IMR-90 (cell line): ENCODE data around the gene CCNL2. TPM values are rescaled to one million over a fixed set of nuclear protein-coding genes. Genes with fewer than 3 reads are reported as not detected.
A peak's percentile ranks its signal among the peaks of the same experiment; 100 is the strongest.

Experiments used
- ATAC-seq: fragments of 200-7000 bp; cut with Tn5 transposase; 2 replicates; pipeline ENCODE4 v1.9.1; 2020; ENCODE audit warnings: low read depth, mild to moderate bottlenecking, moderate library complexity
- BruUV-seq: library from RNA; stranded (reverse); fragments of 400-500 nt; replicated peaks from 2 replicates; lab custom pipeline; 2021; lab: Mats Ljungman, UMichigan
- CTCF ChIA-PET: fragments of 300-600 bp; formaldehyde crosslinking; extraction: SDS; loops from one replicate; lab custom pipeline; 2021; ENCODE audit warnings: antibody characterized with exemption; lab: Yijun Ruan, JAX
- POLR2A ChIA-PET: fragments of 300-600 bp; sonication (Branson Sonifier 250); formaldehyde crosslinking; loops from one replicate; lab custom pipeline; 2022; ENCODE audit warnings: antibody characterized with exemption; ENCODE audit not compliant: unreplicated experiment; lab: Charles Lee
- DNase-seq: peaks from one replicate; pipeline ENCODE4 v3.0.0; 2013
- H2AFZ ChIP-seq: replicated peaks from 2 replicates; pipeline ENCODE3; 2013; ENCODE audit warnings: low read length, mild to moderate bottlenecking; ENCODE audit not compliant: poor library complexity
- H2AK5ac ChIP-seq: 2 replicates; pipeline ENCODE4 v1.6.1; 2013; ENCODE audit warnings: low read depth, low read length, inconsistent platforms
- H2AK9ac ChIP-seq: replicated peaks from 2 replicates; pipeline ENCODE3; 2013; ENCODE audit warnings: mild to moderate bottlenecking, low read depth, low read length, moderate library complexity; ENCODE audit not compliant: poor library complexity
- H2BK120ac ChIP-seq: 2 replicates; pipeline ENCODE4 v1.6.1; 2013; ENCODE audit warnings: low read depth, low read length, inconsistent platforms
- H2BK15ac ChIP-seq: 3 replicates; pipeline ENCODE4 v1.6.1; 2013; ENCODE audit warnings: low read depth, low read length, inconsistent platforms
- H2BK20ac ChIP-seq: 2 replicates; pipeline ENCODE4 v1.6.1; 2013; ENCODE audit warnings: low read depth, mild to moderate bottlenecking, inconsistent platforms, low read length, moderate library complexity
- H2BK5ac ChIP-seq: 2 replicates; pipeline ENCODE4 v1.6.1; 2013; ENCODE audit warnings: mild to moderate bottlenecking, low read depth, low read length, inconsistent platforms; ENCODE audit not compliant: poor library complexity, severe bottlenecking
- H3K14ac ChIP-seq: replicated peaks from 2 replicates; pipeline ENCODE4 v1.6.1; 2013; ENCODE audit warnings: low read depth, low read length, inconsistent platforms
- H3K18ac ChIP-seq: 2 replicates; pipeline ENCODE4 v1.6.1; 2013; ENCODE audit warnings: low read depth, low read length, control low read depth
- H3K23ac ChIP-seq: 2 replicates; pipeline ENCODE4 v1.6.1; 2013; ENCODE audit warnings: low read depth, low read length, inconsistent platforms
- H3K27ac ChIP-seq: 2 replicates; pipeline ENCODE4 v1.5.1; 2013; ENCODE audit warnings: mild to moderate bottlenecking, control low read depth, low read length; ENCODE audit not compliant: insufficient read depth
- H3K27me3 ChIP-seq: 2 replicates; pipeline ENCODE4 v1.6.1; 2013; ENCODE audit warnings: low read length; ENCODE audit not compliant: control insufficient read depth, insufficient read depth
- H3K36me3 ChIP-seq: 2 replicates; pipeline ENCODE4 v1.6.1; 2013; ENCODE audit warnings: low read length, mixed read lengths; ENCODE audit not compliant: control insufficient read depth, insufficient read depth
- H3K4ac ChIP-seq: 2 replicates; pipeline ENCODE4 v1.6.1; 2013; ENCODE audit warnings: low read depth, low read length, inconsistent platforms
- H3K4me1 ChIP-seq: 2 replicates; pipeline ENCODE4 v1.6.1; 2013; ENCODE audit warnings: low read length, mixed read lengths; ENCODE audit not compliant: control insufficient read depth, insufficient read depth
- H3K4me2 ChIP-seq: 2 replicates; pipeline ENCODE4 v1.6.1; 2013; ENCODE audit warnings: low read depth, mild to moderate bottlenecking, control low read depth, low read length, moderate library complexity
- H3K4me3 ChIP-seq: 2 replicates; pipeline ENCODE4 v1.5.1; 2013; ENCODE audit warnings: low read depth, mild to moderate bottlenecking, control low read depth, low read length, moderate library complexity; ENCODE audit not compliant: insufficient read depth
- H3K56ac ChIP-seq: 2 replicates; pipeline ENCODE4 v1.6.1; 2013; ENCODE audit warnings: low read length, inconsistent platforms; ENCODE audit not compliant: insufficient read depth; ENCODE audit errors: extremely low read depth
- H3K79me1 ChIP-seq, 2 experiments: 2 replicates each; pipeline ENCODE4 v1.6.1; 2013; ENCODE audit warnings: low read length in 2 of 2, inconsistent platforms in 1 of 2, low read depth in 1 of 2
- H3K9ac ChIP-seq: 2 replicates; pipeline ENCODE4 v1.6.1; 2013; ENCODE audit warnings: low read depth, low read length, control low read depth
- H3K9me1 ChIP-seq: 2 replicates; pipeline ENCODE4 v1.6.1; 2013; ENCODE audit warnings: low read length, inconsistent platforms; ENCODE audit not compliant: insufficient read depth
- H3K9me3 ChIP-seq: 2 replicates; pipeline ENCODE4 v1.6.1; 2013; ENCODE audit warnings: low read length; ENCODE audit not compliant: control insufficient read depth, insufficient read depth
- H4K20me1 ChIP-seq: 2 replicates; pipeline ENCODE4 v1.6.1; 2013; ENCODE audit warnings: low read length, inconsistent platforms; ENCODE audit not compliant: insufficient read depth
- H4K5ac ChIP-seq: 2 replicates; pipeline ENCODE4 v1.6.1; 2013; ENCODE audit warnings: mild to moderate bottlenecking, low read depth, low read length, control low read depth
- H4K8ac ChIP-seq, 2 experiments: 2 replicates each; pipeline ENCODE4 v1.6.1; 2013; ENCODE audit warnings: low read depth in 2 of 2, low read length in 2 of 2, control low read depth in 1 of 2, inconsistent platforms in 1 of 2
- H4K91ac ChIP-seq: 2 replicates; pipeline ENCODE4 v1.6.1; 2013; ENCODE audit warnings: low read depth, low read length, inconsistent platforms; ENCODE audit not compliant: insufficient read depth
- NFE2L2 ChIP-seq: fragments of 150-350 bp; IDR thresholded peaks from 2 replicates; pipeline ENCODE4 v1.6.1; 2016; ENCODE audit warnings: low read depth, mild to moderate bottlenecking, low read length
- RAD21 ChIP-seq: IDR thresholded peaks from 2 replicates; pipeline ENCODE4 v1.6.1; 2012; ENCODE audit warnings: low read length, improper control_type of control experiment
- WGBS, 2 experiments: methylation state at CpG; one replicate each; pipeline versions ENCODE4 v1.1.5 to v1.1.7; 2013; ENCODE audit warnings: missing lambda C conversion rate in 2 of 2; ENCODE audit not compliant: insufficient read length in 1 of 2; ENCODE audit errors: extremely low coverage in 2 of 2; 5-methylcytosine and 5-hydroxymethylcytosine counted together
- dilution Hi-C: fragments of 300-500 bp; cut with HindIII; formaldehyde crosslinking; loops from one replicate; pipeline ENCODE4 v1.14.3; 2018; ENCODE audit warnings: low sequenced_read_pairs; ENCODE audit not compliant: unreplicated experiment
- in situ Hi-C: fragments of 300-500 bp; cut with MboI; formaldehyde crosslinking; loops from 3 replicates; pipeline ENCODE4 v1.14.3; 2019; ENCODE audit warnings: low sequenced_read_pairs, inconsistent platforms, mixed read lengths
- intact Hi-C: fragments of 100-400 bp; cut with micrococcal nuclease; formaldehyde crosslinking; loops from 2 replicates; pipeline ENCODE4 v1.10.0; 2022
- polyA plus RNA-seq, 3 experiments: library from polyadenylated mRNA; depleted of rRNA; stranded (reverse); fragments of >200 nt; gene quantifications; 2 replicates each; pipeline ENCODE4 v1.2.3, GENCODE V29; 2012; ENCODE audit warnings: low replicate concordance in 1 of 3
- total RNA-seq: library from RNA; depleted of rRNA; stranded (reverse); fragments of >200 nt; gene quantifications from 2 replicates; pipeline ENCODE4 v1.2.3, GENCODE V29; 2012
- TF ChIP-seq, protein P1 (sequence below): fragments of 150-350 bp; IDR thresholded peaks from 2 replicates; pipeline ENCODE4 v1.6.1; 2017; ENCODE audit warnings: mild to moderate bottlenecking, antibody characterized with exemption, low read length, low read depth

The CCNL2 gene
- total and polyA plus RNA-seq, 2 of the 4 experiments (the other 2 are of a cell fraction) = 53.9 to 239 TPM

DNA sequence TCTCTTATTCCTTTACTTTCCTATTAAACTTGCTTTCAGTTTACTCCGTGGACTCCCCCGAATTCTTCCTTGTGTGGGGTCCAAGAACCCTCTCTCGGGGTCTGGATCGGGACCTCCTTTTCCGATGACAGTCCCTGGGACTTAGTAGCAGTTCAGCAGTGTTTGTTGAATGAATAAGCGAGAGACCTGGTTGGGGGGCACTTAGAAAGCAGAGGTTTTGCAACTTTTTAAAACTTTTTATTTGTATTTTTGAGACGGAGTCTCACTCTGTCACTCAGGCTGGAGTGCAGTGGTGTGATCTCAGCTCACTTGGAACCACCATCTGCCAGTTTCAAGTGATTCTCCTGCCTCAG, 24.1 kb upstream of the CCNL2 start:
- Histone ChIP-seq H4K91ac (no peak overlapping the region), H2BK5ac (no peak overlapping the region), H3K14ac (no peak overlapping the region), H2BK20ac (no peak overlapping the region), H3K18ac (no peak overlapping the region), H2BK15ac (no peak overlapping the region), H3K9ac (no peak overlapping the region), H3K27ac (no peak overlapping the region), H2AK9ac (no peak overlapping the region), H3K4ac (no peak overlapping the region), H3K9me3 (no peaks in the 10 kb centered on the region), H4K5ac (no peak overlapping the region), H2BK120ac (peak overlapping the region; percentile 54; the same call in 1 of the 2 replicates), H4K20me1 (no peaks in the 10 kb centered on the region), H3K56ac (no peak overlapping the region), H3K9me1 (no peaks in the 10 kb centered on the region), H3K4me2 (no peak overlapping the region), H2AFZ (no peak overlapping the region), H3K79me1 (no peaks in the 10 kb centered on the region), H4K8ac (0 out of 4 replicates have a peak overlapping the region, but pooled peaks of 1 of the 2 experiments have one; percentile 66), H3K23ac (no peak overlapping the region), H2AK5ac (no peak overlapping the region), H3K4me1 (peaks cover 3% of the 10 kb centered on the region; the same call in 1 of the 2 replicates), H3K36me3 (no peaks in the 10 kb centered on the region), H3K27me3 (no peaks in the 10 kb centered on the region), H3K4me3 (no peak overlapping the region)
- DNase-seq (no peak), ATAC-seq (no peak)
- ChIA-PET CTCF (no interaction called here), POLR2A (no interaction called here)
- no peak for TF ChIP-seq RAD21
- TF ChIP-seq, protein P1, sequence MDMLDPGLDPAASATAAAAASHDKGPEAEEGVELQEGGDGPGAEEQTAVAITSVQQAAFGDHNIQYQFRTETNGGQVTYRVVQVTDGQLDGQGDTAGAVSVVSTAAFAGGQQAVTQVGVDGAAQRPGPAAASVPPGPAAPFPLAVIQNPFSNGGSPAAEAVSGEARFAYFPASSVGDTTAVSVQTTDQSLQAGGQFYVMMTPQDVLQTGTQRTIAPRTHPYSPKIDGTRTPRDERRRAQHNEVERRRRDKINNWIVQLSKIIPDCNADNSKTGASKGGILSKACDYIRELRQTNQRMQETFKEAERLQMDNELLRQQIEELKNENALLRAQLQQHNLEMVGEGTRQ = no peak
- no peak for TF ChIP-seq NFE2L2
- dilution Hi-C loops = no loop called here
- intact Hi-C loops = no loop called here
- WGBS, 2 experiments = 70% methylated on average over 2 of the region's 7 CpGs; no CpG with 5 or more reads in 1 of the 2 experiments
- BruUV-seq = no TSS peak
- in situ Hi-C loops = no loop called here
